Measurements from ENCODE around the gene PRKCA. TPM values are rescaled to one million over a fixed set of nuclear protein-coding genes. Genes with fewer than 3 reads are reported as not detected.

PRKCA gene
- total RNA-seq, 6 experiments from 2014 or later = 81.2 to 106 (median 92.9) TPM

- Mint-ChIP-seq H3K4me3 (peak overlapping the region; percentile 93), H3K27me3 (ENCODE audit: insufficient read depth) (peaks cover 2% of the 10 kb centered on the region), H3K9me3 (no peaks in the 10 kb centered on the region), H3K36me3 (ENCODE audit: low read depth) (peaks cover 36% of the 10 kb centered on the region), H3K4me1 (ENCODE audit: low read depth) (peaks cover 43% of the 10 kb centered on the region), H3K27ac (peak overlapping the region; percentile 78)
- TF ChIP-seq CTCF (IDR thresholded peaks at IDR 0.05) = no peak
- DNase-seq = no peak
These were observed 998 bp upstream of the PRKCA start for GRCh38 chr17:66301367-66301863.

- peaks cover 47% of the 10 kb centered on the region for H3K36me3 Mint-ChIP-seq (ENCODE audit: low read depth)
- H3K27me3 Mint-ChIP-seq (ENCODE audit: insufficient read depth) = peaks cover 2% of the 10 kb centered on the region
- H3K4me1 Mint-ChIP-seq (ENCODE audit: low read depth) = peaks cover 59% of the 10 kb centered on the region
- no peak for TF ChIP-seq CTCF (IDR thresholded peaks at IDR 0.05)
- H3K27ac Mint-ChIP-seq = peak overlapping the region; percentile 85
- DNase-seq = peak; percentile 25
- H3K4me3 Mint-ChIP-seq = peak overlapping the region; percentile 100
- H3K9me3 Mint-ChIP-seq = no peaks in the 10 kb centered on the region
These were observed 581 bp downstream of the PRKCA start for GRCh38 chr17:66302761-66303626.

- Mint-ChIP-seq H3K9me3 (no peaks in the 10 kb centered on the region), H3K4me3 (peak overlapping the region; percentile 100), H3K27ac (peak overlapping the region; percentile 85), H3K36me3 (ENCODE audit: low read depth) (peaks cover 63% of the 10 kb centered on the region), H3K4me1 (ENCODE audit: low read depth) (peaks cover 74% of the 10 kb centered on the region), H3K27me3 (ENCODE audit: insufficient read depth) (peaks cover 2% of the 10 kb centered on the region)
- no peak; the same call in 1 of the 2 replicates for TF ChIP-seq CTCF (IDR thresholded peaks at IDR 0.05)
- DNase-seq = no peak
These were observed 2.1 kb downstream of the PRKCA start for GRCh38 chr17:66304304-66305174.

- peak overlapping the region; percentile 100 for H3K4me3 Mint-ChIP-seq
- H3K9me3 Mint-ChIP-seq = no peaks in the 10 kb centered on the region
- H3K27ac Mint-ChIP-seq = peak overlapping the region; percentile 85
- DNase-seq = peak; percentile 68
- H3K4me1 Mint-ChIP-seq (ENCODE audit: low read depth) = peaks cover 73% of the 10 kb centered on the region
- peaks cover 65% of the 10 kb centered on the region for H3K36me3 Mint-ChIP-seq (ENCODE audit: low read depth)
- TF ChIP-seq CTCF (IDR thresholded peaks at IDR 0.05) = no peak
- H3K27me3 Mint-ChIP-seq (ENCODE audit: insufficient read depth) = no peaks in the 10 kb centered on the region; the same call in 1 of the 2 replicates
These were observed 4.0 kb downstream of the PRKCA start for GRCh38 chr17:66306446-66306845.

- Mint-ChIP-seq H3K4me3 (no peak overlapping the region), H3K27me3 (ENCODE audit: insufficient read depth) (no peaks in the 10 kb centered on the region; the same call in 1 of the 2 replicates), H3K4me1 (ENCODE audit: low read depth) (peaks cover 72% of the 10 kb centered on the region), H3K9me3 (no peaks in the 10 kb centered on the region), H3K27ac (peak overlapping the region; percentile 85), H3K36me3 (ENCODE audit: low read depth) (peaks cover 69% of the 10 kb centered on the region)
- no peak for DNase-seq
- TF ChIP-seq CTCF (IDR thresholded peaks at IDR 0.05) = no peak
These were observed 4.8 kb downstream of the PRKCA start for GRCh38 chr17:66307257-66307656.

All from HFFc6 (cell line).